GM21381 (cell line): ENCODE measurements around the gene KCNMA1.

Source experiments
- ATAC-seq: cut with Tn5 transposase; IDR thresholded peaks from one replicate; pipeline ENCODE4 v1.9.1; 2021; ENCODE audit warnings: mild to moderate bottlenecking, moderate library complexity; ENCODE audit not compliant: unreplicated experiment

KCNMA1 gene

DNA sequence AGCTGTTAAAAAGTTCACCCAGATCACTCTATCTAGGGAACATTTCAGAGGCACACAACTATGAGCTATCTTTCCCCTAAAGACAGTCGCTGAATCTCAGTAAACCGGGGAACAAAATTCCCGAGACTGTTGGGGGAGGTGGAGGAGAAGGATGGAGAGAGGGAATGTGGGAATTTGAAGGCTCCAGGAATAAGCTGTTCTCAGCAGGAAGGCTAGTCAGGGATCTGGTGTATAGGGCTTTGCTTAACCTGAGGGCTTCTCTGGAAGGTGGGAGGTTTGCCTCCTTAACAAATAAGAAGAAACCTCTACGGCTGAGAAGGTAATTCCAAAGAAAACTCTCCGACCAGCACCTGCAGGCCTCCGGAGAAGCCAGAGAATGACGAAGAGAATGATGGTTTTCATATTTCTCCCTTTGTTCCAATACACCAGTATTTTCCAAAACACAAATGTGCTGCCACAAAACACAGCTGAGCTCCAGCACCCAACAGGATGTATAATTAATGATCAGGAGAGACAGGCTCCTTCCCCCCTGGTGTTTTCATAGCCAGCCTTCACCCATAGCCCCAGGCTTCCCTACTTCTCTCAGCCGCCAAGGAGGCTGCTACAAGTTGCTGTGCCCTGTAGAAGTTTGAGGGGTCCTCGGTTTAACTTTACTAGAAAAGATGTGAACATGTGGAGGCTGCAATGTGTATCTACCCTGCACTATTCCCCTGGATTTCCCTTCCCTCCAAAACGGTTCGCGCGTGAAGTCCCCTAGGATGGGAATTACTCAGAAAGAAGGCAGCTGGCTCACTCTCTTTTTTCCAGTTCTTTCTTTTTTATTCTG lies 2.0 kb downstream of the KCNMA1 start:
- no peak for ATAC-seq

DNA sequence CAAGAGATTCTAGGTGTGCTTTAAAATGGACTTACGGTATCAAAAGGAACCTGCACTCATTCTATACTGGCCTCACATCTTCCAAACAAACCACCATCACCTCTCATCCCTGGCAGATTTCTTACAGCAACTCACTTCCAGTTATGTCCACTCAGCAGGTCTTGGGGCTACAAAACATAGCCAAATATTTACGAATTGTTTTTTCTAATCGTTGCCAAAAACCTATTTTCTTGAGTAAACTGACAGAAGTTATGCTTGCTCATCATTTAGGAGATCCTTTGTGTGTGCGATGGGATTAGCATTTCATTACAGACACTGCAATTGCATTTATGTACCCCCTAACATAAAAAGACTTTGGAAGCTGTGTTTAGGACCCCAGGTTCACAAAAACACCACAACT lies 2.7 kb downstream of the KCNMA1 start:
- ATAC-seq = no peak

DNA sequence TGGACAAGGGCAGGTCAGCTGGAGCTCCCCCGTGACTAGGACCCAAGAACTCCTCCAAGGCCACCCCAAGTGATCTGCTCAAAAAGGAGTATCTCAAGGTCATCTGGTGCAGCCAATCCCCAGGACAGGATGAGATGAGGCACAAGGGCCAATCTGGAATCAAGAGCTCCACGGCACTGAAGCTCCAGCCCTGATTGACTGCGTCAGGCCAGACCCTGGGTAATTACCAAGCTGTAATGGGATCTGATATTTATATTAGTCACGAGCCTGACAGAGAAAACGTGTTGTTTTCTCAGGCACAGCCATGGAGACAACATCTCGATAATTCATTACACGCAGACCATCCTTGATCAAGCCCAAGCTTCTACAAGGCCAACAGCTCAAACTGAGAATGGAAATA lies 4.2 kb downstream of the KCNMA1 start:
- ATAC-seq = no peak

DNA sequence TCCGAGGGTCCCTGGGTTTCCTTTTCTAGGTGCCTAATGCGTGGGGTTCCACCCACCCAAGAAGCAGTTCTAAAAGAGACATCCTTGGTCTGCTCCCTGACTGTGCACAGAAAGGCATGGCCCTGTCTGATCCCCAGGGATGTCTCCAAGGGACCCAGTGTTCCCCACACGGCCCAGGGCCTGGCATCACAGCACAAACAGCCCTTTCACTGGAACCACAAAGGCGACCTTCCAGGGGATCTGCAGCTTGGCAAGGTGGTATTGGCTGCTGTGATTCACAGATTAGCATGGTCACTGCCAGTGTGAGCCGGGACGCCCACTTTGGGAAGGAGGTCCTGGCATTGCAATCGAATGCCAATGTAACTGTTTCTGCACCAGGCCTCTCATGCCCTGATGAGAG lies 6.4 kb downstream of the KCNMA1 start:
- ATAC-seq = no peak

DNA sequence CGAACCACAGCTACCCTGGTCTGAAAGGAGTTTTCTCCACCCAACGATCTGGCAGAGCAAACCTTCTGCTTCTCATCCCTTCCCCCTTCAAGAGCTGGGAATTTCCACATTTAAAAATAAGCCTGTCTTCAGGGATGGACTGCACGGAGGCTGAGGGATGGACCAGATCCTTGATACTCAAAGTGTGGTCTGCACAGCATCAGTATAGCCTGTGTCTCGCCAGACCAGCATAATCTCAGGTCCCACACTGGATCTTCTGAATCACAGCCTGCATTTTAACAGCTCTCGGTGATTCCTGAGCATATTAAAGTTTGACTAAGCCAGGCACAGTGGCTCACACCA lies 7.1 kb downstream of the KCNMA1 start:
- ATAC-seq = no peak

DNA sequence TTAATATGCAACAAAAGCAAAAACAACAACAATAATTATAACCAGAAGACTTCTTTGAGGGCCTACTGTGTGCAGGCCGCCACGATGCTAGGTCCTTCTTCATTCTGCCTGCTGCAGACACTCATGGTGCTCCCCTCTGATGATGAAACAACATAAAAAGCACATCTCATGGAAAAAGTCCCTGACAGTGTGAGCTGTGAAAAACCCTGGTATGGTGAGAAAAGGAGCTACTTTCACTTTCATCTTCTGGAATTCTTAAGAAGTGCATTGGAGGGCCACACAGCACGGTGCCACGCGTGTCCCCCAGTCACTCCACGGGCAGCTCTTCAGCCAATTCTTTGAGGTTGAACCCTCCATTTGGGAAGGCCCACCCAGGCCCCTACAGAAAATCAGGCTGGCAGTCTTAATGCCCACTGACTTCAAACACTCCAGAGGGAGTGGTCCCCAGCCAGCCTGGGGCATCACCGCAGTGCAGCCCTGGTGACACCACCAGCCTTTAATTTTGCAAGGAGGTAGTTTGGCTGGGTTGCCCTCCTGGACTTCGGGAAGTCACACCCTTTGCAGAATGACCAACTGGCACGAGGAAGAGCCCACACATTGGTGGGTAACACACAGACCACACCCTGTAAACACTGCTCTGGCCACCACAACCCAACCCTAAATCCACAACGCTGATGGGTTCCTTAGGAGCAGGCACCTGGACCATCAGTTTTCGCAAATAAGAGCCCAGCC lies 7.7 kb downstream of the KCNMA1 start:
- no peak for ATAC-seq

DNA sequence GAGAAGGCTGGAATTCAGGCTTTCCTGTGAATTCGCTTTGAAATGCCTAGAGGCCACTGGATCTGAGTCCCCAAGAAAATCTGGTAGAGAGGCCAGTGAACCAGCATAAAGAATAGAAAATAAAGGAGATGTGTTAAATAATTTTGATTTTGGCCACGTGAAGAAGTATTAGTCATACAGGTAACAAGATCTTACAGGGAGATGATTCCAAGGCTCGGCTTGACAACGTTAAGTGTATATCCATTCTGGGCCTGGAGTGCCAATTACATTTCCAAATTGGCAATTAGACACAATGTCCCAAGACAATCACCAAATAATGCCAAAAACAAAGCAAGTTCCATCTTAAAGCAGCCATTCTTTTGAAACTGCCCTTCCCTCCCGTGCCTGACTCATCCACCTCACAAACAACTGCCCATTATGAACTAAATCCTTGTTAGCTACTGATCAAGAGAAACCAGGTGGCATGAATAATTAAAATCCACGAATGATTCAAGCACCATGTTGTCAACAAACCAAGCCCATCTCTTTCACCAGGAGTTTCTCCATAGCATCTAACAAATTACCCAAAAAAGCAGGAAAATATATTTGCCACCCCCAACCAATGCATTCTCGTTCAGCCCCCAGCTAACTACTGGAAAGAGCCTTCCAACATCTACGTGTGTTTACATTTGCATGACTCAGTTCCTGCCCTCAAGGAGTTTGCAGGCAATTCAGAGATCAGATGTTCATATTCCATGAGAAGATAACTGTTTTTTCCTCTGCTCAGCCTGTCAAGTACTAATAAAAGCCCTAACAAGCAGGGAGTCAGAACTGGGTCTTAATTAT lies 8.5 kb downstream of the KCNMA1 start:
- no peak for ATAC-seq

DNA sequence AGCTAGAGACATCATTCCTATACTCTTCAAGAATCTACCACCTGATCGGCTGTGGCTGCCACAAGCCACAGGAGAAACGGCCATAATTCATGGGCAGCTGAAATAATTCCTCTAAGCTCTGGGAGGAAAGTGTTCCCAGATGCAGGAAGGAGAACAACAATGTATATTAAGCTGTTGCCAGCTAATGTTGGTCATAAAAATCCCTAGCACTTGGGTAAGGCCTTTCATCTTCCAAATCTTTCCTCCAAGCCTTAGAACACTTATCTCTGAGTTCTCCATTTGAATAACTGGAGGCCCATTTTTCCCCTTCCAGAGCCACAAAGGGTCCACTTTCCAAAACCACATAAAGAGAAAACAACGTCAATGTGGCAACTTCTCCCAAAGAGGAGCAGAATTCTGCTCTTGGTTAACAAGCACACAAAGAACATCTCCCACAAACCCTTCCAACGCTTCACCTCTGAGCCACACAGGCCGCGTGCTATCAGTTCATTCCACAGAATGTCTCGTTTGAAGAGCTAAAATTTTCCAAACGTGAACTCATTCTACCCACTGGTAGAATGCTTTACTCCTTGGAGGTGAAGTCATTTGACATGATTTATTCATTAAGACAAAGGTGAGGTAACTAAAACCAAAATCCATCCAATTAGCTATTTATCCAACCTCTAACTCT lies 11.2 kb downstream of the KCNMA1 start:
- ATAC-seq = no peak

DNA sequence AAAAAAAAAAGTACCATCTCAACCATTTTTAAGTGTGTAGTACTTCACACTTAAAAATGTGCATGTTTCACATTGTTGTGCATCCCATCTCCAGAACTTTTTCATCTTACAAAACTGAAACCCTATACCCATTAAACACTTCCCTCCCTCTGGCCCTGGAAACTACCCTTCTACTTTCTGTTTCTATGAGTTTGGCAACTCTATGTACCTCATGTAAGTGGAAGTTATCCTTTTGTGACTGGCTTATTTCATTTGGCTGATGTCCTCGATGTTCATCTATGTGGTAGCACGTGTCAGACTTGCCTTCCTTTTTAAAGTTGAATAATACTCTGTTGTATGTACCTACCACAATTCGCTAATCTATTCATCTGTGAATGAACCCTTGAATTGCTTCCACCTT lies 12.2 kb downstream of the KCNMA1 start:
- ATAC-seq = no peak

DNA sequence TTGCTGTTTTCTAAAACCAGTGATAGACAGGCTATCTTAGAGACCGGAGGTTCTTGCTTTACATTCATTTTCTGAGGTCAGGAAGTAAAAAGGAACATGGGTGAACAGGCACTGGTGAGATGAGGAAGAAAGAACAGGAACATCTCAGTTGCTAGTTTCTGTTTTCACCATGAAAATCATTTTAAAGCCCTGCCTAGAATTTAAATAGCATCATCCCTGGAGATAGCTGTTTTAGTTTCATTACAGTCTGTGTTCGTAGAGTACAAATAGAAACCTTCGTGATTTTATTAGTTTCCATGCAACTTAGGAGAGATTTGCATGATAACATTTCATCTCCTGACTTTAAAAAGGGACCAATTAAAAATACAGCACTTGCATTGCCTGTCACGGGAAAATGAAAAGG lies 14.7 kb downstream of the KCNMA1 start:
- peak; percentile 58 for ATAC-seq

DNA sequence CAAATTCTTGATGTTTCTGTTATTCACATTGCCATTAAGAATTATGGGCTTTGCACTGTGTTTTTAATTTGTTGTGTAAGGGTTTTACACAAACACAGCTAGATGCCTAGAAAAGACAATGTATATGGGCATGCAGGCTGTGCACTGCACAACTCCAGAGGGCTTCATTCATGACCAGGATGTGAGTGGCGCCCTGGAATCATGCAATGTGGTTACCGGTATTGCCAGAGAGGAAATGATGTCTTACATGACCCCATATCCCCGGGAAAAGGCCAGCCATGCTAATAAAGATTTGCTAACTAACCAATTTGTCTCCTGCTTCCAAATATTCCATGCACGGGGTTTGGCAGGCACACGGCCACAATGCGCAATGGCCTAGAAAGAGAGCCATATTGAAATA lies 16.9 kb downstream of the KCNMA1 start:
- ATAC-seq = no peak

DNA sequence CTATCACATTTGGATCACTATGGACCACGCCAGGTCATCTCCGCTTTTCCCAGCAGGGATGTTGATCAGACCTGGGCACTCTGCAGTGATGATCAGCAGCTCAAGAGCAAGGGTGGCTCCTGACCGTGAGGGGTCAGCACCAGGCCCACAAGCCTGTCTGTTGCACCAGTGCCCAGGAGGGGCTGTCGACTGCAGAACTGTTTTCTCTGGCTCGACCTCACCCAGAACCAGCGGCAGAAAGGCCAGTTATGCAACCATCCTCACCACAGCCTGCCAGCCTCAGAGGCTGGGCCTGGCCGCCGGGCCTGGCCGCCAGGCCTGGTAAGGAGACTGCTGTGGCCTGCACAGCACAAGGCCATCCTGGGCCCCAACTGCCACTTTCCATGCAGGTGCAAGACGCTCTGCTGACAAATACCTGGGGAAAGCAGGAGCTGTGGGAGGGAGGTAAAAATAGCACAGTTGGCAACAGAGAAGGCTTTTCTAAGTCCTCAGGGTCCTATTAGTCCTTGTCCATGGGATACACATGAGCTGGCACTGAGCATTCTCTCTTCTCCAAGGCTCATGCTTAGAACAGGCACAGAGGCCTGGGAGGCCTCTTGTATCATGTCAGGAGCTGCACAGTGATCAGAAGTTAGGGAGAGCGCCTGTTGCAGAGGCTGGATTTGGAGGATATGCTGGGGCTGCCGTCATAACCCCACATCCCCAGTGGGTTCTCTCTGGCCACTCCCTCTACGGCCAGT lies 17.5 kb downstream of the KCNMA1 start:
- no peak for ATAC-seq

DNA sequence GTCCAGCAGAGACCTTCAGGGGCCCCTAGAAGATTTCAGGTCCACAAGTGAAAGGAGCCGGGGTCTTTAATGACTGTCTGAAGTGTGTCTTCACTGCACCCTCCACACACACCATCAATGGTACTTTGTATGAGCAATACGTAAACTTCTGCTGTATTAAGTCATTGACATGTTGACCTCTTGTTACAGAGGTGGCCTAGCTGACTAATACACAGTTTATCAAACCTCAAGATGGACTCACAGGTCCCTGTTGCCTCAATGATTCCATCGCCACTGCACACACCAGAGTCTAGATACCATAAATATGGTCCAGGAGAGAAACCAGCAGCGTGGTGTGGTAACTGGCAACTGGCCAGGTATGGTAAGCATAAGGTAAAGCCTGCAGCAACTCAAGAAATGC lies 19.5 kb downstream of the KCNMA1 start:
- ATAC-seq = no peak

DNA sequence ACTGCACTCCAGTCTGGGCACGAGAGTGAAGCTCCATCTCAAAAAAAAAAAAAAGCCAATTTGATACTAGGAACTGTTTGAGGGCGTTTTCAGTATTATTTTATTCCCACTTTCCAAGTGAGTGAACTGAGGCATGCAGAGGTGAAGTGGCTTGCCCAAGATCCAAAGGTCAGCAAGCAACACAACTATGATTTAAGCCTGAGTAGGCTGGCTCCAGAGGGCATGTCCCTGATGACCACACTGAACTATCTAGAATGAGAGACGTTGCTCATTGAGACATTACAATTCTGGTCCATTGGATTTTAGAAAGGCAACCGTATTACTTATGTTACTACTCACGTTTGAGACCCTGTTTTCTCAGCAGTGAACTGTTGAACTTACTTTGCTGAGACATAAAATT lies 20.8 kb downstream of the KCNMA1 start:
- ATAC-seq = no peak

DNA sequence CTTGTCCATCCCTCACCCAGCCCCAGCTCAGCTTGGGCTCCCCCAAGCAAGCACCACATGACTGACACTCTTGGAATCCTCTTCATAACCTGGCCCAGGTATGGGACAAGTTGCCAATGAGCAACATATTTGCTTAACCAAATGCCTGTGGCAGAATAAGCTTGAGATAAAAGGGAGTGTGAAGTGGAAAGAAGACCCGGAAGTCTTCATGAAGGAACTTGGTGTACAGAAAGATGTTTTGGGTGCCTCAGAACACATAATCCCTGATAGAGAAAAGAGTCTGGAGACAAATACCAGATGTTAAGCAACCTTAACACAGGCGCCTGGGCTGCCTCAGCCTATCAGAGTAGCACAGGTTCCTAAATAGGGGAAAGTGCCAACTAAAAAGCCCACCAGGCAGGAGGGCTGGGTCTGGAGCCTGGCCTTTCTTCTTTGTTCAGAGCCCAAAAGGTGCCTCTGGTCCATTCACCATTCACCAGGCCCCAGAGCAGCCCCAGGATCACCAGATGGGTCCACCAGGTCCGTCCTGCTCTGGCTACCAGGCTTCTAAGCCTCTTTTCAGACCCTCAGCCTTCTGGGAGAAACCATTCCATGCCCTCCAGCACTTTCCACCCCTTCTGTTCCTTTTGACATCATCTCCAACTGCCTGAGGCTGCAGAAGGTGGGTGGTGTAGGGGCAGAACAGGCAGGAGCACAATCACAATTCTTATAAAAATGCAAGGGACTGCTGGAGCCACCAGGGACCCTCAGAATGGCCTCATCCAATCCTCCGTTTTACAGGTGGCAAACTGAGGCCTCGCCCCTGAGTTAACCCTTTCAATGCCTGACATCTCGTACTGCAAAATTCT lies 22.6 kb downstream of the KCNMA1 start:
- no peak for ATAC-seq

DNA sequence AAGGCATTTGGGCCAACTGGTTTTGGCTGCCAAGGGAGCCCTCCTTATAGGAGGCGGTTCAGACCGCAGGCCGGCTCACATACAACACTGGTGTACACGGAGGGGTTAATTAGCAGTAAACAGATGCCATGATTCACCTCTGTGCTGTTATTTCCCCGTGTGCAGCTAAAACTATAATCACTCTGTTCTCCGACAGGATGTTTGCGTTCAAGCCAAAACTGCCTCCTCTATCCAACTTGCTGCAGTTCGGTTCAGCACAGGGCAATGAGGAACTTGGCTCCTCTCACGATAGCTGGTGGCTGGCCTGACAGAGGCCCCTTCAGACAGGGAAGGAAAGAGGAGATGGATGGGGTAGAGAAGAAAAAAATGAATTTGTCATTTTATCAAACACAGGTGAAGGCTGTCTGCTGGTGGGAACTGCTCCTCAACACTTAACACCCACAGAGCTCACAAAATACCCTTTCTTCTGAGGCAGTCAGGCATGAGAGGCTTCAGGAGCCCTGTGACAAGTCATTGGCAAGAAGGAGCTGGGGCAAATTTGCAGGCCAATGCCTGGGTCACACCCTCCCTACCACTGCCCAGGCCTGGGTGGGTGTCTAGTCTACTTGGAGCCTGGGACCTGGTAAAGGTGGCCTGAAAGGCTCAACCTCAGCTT lies 24.0 kb downstream of the KCNMA1 start:
- ATAC-seq = no peak

DNA sequence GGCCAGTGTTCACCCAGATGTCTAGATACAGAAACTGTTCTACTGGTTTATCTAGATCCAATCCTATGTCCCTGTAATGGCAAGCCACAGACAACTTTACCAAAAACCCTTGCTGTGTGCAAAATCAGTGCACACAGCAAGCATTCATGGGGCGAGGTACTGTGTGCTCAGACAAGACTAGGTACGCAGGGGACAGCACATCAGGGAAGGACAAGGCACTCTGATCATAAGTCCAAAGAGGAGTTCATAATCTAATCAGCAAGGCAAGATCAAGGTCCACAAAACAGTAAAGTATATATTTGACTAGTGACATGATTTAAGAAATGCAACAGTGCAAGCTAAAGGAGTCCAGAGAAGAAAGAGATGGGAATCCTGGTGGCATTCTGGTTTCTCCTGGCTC lies 25.9 kb downstream of the KCNMA1 start:
- no peak for ATAC-seq

DNA sequence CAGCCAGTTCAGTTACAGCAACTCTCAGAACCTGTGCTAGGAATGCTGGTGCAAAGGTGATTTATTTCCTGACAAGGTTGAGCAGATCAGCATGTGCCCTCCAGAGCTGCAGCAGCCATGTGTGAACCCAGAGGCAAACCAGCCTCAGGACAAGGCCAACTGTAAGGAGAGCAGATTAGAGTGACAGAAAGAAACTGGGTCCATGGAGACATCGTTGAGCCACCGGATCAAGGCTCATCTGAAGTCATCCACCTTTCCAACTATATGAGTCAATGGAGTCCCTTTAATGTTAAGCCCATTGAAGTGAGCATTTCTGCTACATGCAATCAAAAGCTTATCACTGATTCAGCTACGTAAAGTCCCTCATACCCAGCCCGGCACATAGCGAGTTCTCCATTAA lies 26.4 kb downstream of the KCNMA1 start:
- no peak for ATAC-seq

DNA sequence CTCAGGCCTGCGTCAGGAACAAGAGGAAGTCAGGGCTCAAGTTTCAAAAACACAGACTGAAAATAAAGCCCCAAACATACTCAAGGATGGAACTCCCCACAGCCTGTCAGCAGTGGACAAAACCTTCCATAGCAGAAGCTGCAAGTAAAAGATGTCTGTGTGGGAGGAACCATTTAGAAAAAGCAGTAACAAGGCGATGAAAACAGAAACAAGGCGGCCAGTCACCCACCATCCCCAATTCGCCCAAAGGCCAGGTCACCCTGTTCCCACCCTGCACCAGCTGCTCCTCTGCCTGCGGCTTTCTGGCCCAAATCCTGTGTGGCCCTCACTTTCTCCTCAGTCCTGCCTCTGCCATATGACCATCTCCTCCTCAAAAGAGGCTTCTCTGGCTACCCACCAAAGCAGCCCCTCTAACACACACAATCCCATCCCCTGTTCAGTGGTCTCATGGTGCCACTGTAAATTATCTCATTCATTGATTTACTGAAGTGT lies 27.8 kb downstream of the KCNMA1 start:
- ATAC-seq = no peak
